HK-2 (cell line): ENCODE data around the gene IL27RA.

ENCODE experiments used
- DNase-seq: peaks from one replicate; pipeline ENCODE4 v3.0.0-alpha.2; 2018; ENCODE audit not compliant: unreplicated experiment

Gene IL27RA

DNA sequence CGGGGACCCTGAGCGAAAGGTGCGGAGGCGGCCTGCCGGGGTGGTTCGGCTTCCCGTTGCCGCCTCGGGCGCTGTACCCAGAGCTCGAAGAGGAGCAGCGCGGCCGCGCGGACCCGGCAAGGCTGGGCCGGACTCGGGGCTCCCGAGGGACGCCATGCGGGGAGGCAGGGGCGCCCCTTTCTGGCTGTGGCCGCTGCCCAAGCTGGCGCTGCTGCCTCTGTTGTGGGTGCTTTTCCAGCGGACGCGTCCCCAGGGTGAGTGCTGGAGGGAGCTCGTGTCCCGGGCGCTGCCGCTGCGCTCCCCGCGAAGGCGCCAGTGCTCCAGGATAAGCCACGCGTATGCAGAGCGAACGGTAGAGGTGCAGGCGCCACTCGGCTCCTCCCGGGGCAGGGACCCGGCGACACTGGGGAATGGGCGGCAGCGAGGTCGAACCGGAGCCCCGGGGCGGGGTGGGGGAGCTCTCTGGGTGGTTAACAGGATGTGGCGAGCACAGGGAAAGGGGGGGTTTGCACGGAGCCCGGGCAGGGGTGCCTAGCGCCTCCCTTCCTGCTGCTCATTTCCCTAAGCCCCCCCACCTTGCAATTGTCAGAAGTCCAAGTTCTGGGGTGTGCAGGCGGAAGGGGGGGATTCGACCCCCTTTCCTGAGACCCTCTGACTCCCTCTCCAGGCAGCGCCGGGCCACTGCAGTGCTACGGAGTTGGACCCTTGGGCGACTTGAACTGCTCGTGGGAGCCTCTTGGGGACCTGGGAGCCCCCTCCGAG is at the start of gene IL27RA:
Gene IL27RA (plus strand): TSS at position 44 of the 762 bp plus-strand sequence. CDS start 111 bp downstream, at position 155.
- peak; percentile 69 for DNase-seq

DNA sequence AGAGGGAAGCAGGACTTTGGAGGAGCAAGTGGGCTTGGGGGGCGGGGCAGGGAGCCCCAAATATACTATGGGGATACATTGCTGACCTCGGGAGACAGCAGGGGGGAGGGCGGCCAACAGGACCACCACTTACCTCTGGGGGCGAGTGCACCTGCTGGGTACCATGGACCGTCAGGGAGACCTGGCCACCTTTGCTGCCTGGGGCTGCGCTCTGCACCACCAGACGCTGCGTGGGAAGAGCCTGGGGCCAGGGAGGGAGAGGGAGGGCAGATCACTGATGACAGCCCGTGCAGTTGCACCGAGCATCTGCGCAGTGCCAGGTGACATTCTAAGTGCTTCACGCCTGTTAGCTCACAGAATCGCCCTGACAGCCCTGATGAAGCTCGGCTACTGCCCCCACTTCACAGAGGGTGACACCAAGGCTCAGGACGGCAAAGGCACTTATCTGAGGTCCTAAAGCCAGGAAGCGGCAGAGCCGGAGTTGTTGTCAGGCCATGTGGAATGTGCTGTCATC is 49.5 kb upstream of the IL27RA start:
- no peak for DNase-seq

DNA sequence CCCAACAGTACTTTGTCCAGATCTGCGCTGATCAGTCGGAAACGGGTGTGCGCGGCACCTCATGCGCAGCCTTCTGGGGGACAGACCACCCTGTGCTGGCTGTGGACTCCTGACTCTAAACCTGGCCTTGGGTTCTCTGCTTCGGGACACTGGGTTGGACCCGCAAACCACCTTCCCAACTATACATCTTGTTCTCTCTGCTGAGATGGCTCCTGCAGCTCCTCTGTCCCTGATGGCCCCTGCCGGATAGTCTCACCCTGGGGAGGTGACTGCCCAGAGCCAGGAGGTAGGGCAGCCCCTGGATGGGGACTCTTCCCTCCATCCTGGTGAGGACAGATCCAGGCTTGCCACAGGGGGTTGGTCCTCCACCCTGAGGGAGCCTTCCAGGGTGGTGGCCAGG is 48.8 kb upstream of the IL27RA start:
- no peak for DNase-seq

- DNase-seq, result no peak
Observed at GRCh38 chr19:13983213-13983889, 48.2 kb upstream of the IL27RA start.

DNA sequence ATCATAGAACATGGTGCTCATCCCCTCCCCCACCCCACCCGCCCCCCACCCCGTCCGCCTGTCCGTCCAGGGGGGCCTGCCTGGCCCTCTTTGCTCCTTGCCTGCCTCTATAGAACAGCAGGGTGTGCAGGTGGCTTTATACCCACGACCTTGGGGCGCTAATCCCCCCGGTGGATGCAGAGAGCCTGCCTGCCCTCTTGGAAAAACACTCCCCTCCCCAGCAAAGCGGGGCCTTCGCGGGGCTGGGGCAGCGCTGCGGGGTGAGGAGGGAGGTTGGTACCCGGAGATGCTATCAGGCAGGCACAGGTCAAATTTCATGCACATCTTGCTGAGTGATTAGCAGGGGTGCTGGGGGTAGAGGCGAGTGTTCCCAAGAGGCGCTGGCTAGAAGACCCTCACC is 47.4 kb upstream of the IL27RA start:
- DNase-seq, result no peak

DNA sequence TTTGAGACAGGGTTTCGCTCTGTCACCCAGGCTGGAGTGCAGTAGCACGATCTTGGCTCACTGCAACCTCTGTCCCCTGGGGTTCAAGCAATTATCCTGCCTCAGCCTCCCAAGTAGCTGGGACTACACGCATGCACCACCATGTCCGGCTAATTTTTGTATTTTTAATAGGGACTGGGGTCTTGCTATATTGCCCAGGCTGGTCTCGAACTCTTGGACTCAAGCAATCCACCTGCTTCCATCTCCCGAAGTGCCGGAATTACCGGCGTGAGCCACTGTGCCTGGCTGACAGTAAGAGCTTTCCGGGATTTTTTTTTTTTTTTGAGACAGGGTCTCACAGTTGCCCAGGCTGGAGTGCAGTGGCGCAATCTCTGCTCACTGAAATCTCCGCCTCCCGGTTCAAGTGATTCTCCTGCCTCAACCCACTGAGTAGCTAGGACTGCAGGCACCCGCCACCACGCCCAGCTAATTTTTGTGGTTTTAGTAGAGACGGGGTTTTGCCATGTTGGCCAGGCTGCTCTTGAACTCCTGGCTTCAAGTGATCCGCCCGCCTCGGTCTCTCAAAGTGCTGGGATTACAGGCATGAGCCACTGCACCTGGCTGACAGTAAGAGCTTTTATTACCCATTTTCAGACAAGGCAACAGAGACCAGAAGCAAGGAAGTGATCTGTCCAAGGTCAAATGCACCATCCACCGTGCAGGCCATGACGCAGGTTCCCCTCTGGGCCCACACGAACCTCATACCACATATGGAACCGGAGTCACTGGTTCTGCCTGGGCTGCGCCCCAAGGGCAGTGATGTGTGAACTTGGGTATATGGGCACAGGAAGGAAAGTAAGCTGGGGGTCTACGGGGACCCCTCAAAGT is 46.5 kb upstream of the IL27RA start:
- no peak for DNase-seq

DNA sequence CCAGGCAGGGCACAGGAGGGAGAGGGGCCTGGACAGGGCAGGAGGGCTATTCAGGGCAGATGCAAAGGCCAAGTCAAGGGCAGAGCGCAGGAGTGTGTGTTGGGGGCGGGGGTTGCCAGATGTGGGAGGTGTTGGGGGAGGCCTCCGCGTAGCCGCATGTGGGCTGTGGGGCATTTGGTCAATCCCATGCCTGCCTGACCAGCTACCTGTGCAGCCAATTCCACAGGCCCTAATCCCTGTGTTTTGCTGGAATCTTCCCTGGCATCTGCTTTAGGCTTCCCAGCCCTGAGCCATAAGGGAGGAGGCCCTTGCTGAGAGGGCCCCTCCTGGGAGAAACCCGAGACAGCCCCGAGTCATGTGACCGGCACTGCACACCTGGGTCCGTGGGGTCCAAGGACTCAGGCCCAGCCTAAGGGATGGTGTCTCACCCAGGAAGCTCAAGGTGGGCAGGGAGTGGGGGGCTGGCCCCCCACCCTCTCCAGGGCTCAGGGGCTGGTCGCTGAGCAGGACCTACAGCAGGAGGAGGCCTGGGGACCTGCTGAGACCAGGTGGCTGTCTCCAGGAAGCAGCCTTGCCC is 45.7 kb upstream of the IL27RA start:
- DNase-seq, result peak; percentile 9

DNA sequence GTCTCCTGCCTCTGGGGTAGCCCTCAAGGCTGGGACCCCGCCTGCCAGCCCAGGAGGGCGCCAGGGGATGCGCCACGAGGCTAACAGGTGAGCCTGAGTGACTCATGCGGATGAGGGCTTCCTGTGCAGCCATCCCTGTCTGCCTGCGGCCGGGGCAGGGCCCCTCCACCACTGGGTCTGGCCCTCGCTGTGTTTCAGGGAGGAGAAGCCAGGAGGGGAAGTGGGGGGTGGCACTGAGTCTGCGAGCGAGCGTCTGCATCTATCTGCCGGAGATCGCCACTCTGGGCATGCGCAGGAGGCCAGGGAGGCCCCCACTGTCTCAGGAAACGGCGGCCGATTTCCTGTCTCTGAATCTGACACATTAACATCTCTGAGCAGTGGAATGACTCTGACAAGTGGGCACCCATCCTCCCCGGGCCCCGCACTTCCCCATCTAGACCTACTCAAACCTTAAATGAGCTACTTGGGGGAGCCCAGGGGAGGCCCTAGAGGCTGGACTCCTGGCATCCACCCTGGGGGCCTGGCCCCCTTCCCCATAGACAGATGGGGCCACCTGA is 45.1 kb upstream of the IL27RA start:
- DNase-seq, result peak; percentile 98

GRCh38 chr19:13987101-13987890 is 44.3 kb upstream of the IL27RA start:
- peak; percentile 27 for DNase-seq

GRCh38 chr19:13989487-13989886 is 42.1 kb upstream of the IL27RA start:
- no peak for DNase-seq

DNA sequence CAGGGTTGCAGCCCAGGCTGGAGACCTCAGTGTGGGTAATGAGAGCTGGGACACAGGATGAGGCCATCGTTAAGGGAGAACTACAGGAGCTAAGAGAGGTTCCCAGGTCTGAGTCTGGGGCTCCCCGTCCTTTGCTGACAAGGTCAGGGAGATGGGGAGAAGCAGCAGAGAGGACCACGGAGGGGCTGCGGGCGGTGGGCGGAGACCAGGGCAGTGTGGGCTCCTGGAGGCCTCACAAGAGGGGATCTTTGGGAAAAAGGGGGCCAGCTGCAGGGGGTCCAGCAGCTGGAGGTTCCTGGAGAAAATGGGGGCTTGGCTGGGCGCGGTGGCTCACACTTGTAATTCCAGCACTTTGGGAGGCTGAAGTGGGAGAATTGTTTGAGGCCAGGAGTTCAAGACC is 41.5 kb upstream of the IL27RA start:
- no peak for DNase-seq

GRCh38 chr19:13992025-13992424 is 39.5 kb upstream of the IL27RA start:
- no peak for DNase-seq

- DNase-seq, result no peak
Observed at GRCh38 chr19:13993590-13994300, 37.8 kb upstream of the IL27RA start.

- DNase-seq, result no peak
Observed at GRCh38 chr19:13995017-13995728, 36.4 kb upstream of the IL27RA start.

- no peak for DNase-seq
Observed at GRCh38 chr19:13995878-13996765, 35.4 kb upstream of the IL27RA start.

GRCh38 chr19:13996928-13997630 is 34.5 kb upstream of the IL27RA start:
- no peak for DNase-seq

GRCh38 chr19:13997631-13997962 is 34.0 kb upstream of the IL27RA start:
- no peak for DNase-seq

- no peak for DNase-seq
Observed at GRCh38 chr19:13998426-13998825, 33.1 kb upstream of the IL27RA start.
